ELF-1 (cell line): ENCODE measurements around the gene TMEM181.
A peak's percentile ranks its signal among the peaks of the same experiment; 100 is the strongest.
"Not testable (repeated sequence)": the region's sequence is repeated elsewhere in the genome, so short reads cannot be mapped to it uniquely, and the experiment has no call there.

Experiments
- DNase-seq: peaks from one replicate; pipeline ENCODE4 v3.0.0-alpha.2; 2016; ENCODE audit warnings: low read depth, low spot score

The TMEM181 gene

GRCh38 chr6:158595223-158595622, 35.3 kb downstream of the TMEM181 start:
- DNase-seq = no peak

GRCh38 chr6:158596861-158597260, 37.0 kb downstream of the TMEM181 start:
- no peak for DNase-seq

GRCh38 chr6:158597565-158597964, 37.7 kb downstream of the TMEM181 start:
- no peak for DNase-seq

GRCh38 chr6:158599635-158600034, 39.7 kb downstream of the TMEM181 start:
- DNase-seq = no peak

GRCh38 chr6:158603261-158604047, 43.6 kb downstream of the TMEM181 start:
- DNase-seq = no peak

- no peak for DNase-seq
Observed at GRCh38 chr6:158604048-158604406, 44.1 kb downstream of the TMEM181 start.

- peak; percentile 73 for DNase-seq
Observed at GRCh38 chr6:158605266-158605878, 45.5 kb downstream of the TMEM181 start.

- DNase-seq = not testable (repeated sequence)
Observed at GRCh38 chr6:158606011-158606410, 46.1 kb downstream of the TMEM181 start.

GRCh38 chr6:158606935-158607334, 47.0 kb downstream of the TMEM181 start:
- DNase-seq = no peak

- DNase-seq = no peak
Observed at GRCh38 chr6:158607411-158608170, 47.7 kb downstream of the TMEM181 start.

- DNase-seq = no peak
Observed at GRCh38 chr6:158608221-158608620, 48.3 kb downstream of the TMEM181 start.

GRCh38 chr6:158609455-158610155, 49.7 kb downstream of the TMEM181 start:
- DNase-seq = no peak

- DNase-seq = no peak
Observed at GRCh38 chr6:158610319-158610968, 50.6 kb downstream of the TMEM181 start.

GRCh38 chr6:158611039-158611438, 51.1 kb downstream of the TMEM181 start:
- DNase-seq = no peak

GRCh38 chr6:158611541-158612370, 51.9 kb downstream of the TMEM181 start:
- DNase-seq = peak; percentile 94

- not testable (repeated sequence) for DNase-seq
Observed at GRCh38 chr6:158614606-158615005, 54.7 kb downstream of the TMEM181 start.

GRCh38 chr6:158618289-158618688, 58.4 kb downstream of the TMEM181 start:
- not testable (repeated sequence) for DNase-seq

GRCh38 chr6:158619922-158620801, 60.3 kb downstream of the TMEM181 start:
- DNase-seq = no peak

- DNase-seq = no peak
Observed at GRCh38 chr6:158620963-158621693, 61.2 kb downstream of the TMEM181 start.
